HG03521 (cell line): ENCODE measurements around the gene SLC29A1.

Experiments used
- ATAC-seq: cut with Tn5 transposase; IDR thresholded peaks from one replicate; pipeline ENCODE4 v1.9.1; 2021; ENCODE audit warnings: mild to moderate bottlenecking, moderate library complexity; ENCODE audit not compliant: unreplicated experiment

SLC29A1 gene

GRCh38 chr6:44264154-44265006 lies 41.0 kb downstream of the SLC29A1 start:
- ATAC-seq, result peak; percentile 31

- ATAC-seq, result peak; percentile 39
These were observed 41.8 kb downstream of the SLC29A1 start, which contains the start of gene NFKBIE for GRCh38 chr6:44265007-44265721. Gene NFKBIE, minus strand, starts transcription at chr6:44265551. Its CDS starts 205 bp downstream, at chr6:44265346.

- ATAC-seq, result no peak
These were observed 42.4 kb downstream of the SLC29A1 start for GRCh38 chr6:44265722-44266233.

GRCh38 chr6:44266347-44266746 lies 43.0 kb downstream of the SLC29A1 start:
- ATAC-seq, result no peak

DNA sequence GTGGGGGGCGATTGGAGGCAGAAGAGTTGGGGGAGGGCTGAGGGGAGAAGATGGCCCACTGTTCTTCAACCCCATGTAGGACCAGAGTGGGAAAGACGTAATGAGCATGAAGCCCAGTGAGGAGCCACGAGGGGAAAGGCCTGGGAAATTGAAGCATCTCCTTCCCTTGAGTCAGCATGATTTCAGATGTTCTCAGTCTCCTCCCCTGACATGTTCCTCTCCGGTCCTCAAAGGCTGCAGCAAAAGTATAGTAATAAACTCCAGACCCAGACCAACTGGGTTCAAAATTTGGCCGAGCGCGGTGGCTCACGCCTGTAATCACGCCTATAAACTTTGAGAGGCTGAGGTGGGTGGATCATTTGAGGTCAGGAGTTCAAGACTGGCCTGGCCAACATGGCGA lies 43.9 kb downstream of the SLC29A1 start:
- ATAC-seq, result no peak

GRCh38 chr6:44268095-44268628 lies 44.8 kb downstream of the SLC29A1 start:
- no peak for ATAC-seq

DNA sequence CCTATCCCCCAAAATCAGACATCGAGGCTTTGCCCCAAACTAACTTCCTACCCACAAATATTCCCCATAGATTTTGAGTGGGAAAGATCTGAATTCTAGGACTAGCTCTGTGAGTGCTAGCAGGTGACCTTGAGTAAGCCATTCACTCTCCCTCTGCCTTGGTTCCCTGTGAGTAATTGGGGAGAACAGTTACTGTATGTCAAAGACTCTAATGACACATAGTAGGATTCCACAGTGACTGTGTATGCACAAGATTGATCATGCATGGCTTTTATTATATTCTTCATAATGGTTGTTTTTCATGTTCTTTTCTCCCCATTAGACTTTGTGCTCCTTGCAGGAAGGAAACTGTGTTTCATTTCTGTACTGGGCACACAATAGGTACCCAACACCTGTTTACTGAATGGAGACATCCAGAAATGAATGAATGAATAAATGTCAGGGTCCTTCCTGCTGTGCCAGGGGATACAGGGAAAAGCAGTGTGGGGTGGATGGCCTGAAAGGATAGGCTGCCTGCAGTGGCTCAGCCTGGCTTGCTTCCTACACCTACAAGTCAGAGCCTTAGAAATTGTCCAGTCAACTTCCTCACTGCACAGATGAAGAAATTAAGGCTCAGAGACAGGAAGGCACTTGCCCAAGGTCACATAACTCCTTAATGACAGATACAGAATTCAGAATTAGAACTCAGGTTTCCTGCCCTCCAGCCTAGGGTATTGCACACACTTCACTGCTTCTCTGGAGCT lies 46.0 kb downstream of the SLC29A1 start:
- no peak for ATAC-seq

GRCh38 chr6:44269921-44270525 lies 46.6 kb downstream of the SLC29A1 start, which contains the start of gene TMEM151B:
Gene TMEM151B, plus strand, starts transcription at chr6:44270450. Its CDS starts 293 bp downstream, at chr6:44270743.
- no peak for ATAC-seq

DNA sequence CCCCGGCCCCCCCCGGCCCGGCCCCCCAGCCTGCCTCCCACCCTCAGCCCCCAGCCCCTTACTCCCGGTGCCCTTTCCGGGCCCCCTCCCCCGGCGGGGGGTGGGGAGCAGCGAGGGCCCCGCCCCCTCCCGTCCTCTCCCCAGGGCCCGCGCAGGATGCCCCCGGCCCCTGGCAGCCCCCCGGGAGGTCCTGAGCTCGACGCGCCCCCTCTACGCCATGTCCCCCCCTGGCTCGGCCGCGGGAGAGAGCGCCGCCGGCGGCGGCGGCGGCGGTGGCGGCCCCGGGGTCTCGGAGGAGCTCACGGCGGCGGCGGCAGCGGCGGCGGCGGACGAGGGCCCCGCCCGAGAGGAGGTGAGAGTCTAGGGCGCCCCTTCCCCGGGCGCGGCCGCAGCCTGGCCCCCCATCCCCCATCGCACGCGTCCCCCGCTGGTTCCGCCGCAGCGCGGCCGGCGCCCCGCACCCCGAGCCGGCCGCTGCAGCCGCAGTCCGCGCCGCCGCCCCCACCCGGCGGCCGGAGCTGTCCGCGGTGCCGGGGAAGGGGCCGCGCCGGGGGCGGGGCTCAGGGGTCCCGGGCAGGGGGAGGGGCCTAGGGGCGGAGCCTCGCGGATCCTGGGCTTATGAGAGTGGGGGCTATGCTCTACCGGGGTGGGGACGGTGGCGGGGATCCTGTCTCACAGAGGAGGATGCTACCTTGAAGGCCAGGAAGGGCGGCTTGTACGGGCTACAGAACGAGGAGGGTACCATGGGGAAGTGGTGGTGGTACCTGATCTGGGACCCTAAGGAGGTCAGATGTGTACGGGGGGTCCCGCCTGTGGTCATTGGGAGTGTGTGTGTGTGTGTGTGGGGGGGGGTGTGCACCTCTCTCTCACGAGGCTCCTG lies 47.4 kb downstream of the SLC29A1 start:
- no peak for ATAC-seq

DNA sequence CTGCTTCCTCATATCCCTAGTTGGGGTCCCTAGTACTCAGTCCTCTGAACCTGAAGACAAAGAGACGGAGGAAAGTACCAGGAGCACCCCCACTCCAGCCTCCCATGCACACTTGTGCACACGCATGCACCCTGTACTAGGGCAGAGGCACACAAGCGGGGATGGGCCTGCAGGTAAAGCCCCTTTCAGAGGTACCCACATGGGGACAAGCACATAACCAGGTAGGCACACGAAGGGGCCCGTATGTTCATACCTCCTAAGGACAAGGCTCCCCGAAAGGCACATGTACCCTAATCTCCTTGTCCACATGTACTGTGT lies 48.0 kb downstream of the SLC29A1 start:
- ATAC-seq, result no peak

- ATAC-seq, result no peak
These were observed 48.5 kb downstream of the SLC29A1 start for GRCh38 chr6:44271914-44272313.

DNA sequence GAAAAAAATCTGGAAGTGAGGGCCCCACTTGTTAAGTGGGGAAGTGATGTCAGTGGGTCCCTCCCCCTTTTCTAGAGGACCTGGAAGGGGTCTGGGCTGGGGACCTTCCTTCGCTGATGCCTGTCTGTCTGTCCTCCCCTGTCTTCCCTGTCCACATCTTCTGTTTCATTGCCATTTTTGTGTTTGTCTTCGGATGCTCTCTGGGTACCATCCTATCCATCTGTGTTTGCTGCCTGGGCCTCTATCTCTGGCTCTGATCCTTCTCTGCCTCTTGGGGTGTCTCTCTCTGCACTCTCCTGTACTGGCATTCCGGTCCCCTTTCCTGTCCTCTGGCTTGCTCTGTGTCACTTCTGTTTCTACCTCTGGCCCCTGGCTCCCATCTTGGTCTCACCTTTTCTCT lies 49.1 kb downstream of the SLC29A1 start:
- ATAC-seq, result no peak

- no peak for ATAC-seq
These were observed 49.7 kb downstream of the SLC29A1 start for GRCh38 chr6:44272999-44273566.

DNA sequence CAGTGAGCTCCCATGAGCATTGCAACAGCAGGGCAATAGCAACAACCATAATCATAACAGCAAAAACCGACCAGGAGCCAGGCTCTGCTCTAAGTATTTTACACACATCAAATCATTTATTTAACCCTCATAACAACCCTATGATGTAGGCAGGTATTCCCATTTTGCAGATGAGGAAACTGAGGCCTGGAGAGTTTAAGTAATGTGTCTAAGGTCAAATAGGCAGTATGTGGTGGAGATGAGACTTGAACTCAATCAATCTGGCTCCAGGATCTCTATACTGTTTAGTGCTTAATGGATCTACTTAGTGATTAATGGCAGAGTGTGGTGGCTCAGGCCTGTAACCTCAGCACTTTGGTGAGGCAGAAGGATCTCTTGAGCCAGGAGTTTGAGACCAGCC lies 50.2 kb downstream of the SLC29A1 start:
- no peak for ATAC-seq

DNA sequence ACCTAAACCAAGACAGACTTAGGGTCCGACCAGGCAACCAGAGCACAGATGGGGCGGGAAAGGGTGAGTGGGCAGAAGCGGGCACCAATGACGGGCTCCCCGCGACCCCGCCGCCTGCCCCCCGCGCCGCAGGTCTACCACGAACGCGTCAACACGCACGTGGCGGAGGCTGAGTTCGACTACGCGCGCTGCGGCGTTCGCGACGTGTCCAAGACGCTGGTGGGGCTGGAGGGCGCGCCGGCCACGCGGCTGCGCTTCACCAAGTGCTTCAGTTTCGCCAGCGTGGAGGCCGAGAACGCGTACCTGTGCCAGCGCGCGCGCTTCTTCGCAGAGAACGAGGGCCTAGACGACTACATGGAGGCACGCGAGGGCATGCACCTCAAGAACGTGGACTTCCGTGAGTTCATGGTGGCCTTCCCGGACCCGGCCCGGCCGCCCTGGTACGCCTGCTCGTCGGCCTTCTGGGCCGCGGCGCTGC lies 51.9 kb downstream of the SLC29A1 start:
- ATAC-seq, result no peak

DNA sequence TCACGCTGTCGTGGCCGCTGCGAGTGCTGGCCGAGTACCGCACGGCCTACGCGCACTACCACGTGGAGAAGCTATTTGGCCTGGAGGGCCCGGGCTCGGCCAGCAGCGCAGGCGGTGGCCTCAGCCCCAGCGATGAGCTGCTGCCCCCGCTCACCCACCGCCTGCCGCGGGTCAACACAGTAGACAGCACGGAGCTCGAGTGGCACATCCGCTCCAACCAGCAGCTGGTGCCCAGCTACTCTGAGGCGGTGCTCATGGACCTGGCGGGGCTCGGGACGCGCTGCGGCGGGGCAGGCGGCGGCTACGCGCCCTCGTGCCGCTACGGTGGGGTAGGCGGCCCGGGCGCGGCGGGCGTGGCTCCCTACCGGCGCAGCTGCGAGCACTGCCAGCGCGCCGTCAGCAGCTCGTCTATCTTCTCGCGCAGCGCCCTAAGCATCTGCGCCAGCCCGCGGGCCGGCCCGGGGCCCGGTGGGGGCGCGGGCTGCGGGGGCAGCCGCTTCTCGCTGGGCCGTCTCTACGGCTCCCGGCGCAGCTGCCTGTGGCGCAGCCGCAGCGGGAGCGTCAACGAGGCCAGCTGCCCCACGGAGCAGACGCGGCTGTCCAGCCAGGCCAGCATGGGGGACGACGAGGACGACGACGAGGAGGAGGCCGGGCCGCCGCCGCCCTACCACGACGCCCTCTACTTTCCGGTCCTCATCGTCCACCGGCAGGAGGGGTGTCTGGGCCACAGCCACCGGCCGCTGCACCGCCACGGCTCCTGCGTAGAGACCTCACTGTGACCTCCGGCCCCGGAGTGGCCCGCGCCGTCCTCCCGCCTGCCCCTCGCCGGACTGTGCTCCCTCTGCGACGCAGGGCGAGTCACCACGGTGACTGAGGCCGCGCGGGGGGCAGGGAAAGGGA lies 52.6 kb downstream of the SLC29A1 start:
- no peak for ATAC-seq

DNA sequence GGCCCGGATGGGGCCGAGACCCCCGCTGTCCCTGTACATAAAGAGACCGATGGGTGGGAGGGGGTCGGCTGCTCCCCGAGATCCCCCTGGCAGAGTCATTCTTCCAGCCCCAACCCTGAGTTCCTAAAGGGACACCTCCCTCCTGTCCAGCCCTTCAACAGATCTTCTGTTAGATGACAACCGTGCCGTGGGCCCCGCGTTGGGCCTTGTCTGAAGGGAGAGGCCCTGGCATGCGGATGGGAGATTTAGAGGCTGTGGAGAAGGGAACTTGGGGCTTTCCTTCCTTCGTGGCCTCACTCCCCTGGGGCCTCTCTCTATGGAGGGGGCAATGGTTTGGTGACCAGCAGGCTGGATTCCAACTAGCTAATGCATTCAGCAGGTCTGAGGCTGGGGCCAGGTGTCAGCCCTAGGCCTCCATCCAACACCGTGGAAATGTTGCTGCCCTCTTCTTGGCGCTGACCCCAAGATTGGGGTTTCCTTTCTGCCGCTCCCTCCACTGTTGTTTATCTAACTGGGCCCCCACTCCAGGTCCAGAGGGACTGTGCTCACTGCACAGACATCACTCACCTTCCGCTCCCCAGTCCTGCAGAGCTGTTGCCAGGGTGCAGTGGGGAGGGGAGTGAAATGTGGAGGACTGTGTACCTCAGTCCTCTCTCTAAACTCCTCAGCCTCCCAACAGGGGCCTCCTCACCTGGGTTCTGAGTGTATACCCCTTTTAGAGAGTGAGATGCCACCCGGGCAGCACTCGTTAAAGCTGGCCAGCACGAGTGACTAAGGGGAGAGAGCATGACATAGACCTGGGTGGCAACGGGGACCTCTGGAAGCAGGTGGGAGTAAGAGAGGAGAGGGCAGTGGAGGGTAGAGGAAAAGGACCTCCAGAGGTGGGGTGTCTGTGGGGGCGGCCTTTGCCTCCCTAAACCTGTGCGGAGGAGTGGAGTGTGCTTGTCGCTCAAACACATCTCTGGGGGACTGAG lies 53.6 kb downstream of the SLC29A1 start:
- no peak for ATAC-seq
